GM19239 (cell line): ENCODE data around the gene C6orf15.

ENCODE experiments used
- DNase-seq: peaks from one replicate; pipeline ENCODE4 v3.0.0; 2011; ENCODE audit warnings: low spot score; ENCODE audit not compliant: insufficient read length
- FAIRE-seq: peaks from 2 replicates; lab custom pipeline; 2011; peaks lifted over from hg19 to GRCh38; lab: Jason Lieb, UNC

Gene C6orf15

GRCh38 chr6:31132806-31133205, 20.4 kb upstream of the C6orf15 start:
- FAIRE-seq, result no peak
- DNase-seq, result no peak

GRCh38 chr6:31131595-31131994, 19.2 kb upstream of the C6orf15 start:
- FAIRE-seq (no peak), DNase-seq (no peak)

- FAIRE-seq, result no peak
These were observed 18.4 kb upstream of the C6orf15 start for GRCh38 chr6:31130751-31131150.

GRCh38 chr6:31129130-31129529, 16.8 kb upstream of the C6orf15 start:
- FAIRE-seq (no peak), DNase-seq (no peak)

More at GRCh38 chr6:31130751-31131150, 18.4 kb upstream of the C6orf15 start:
- DNase-seq, result no peak

- DNase-seq (peak; percentile 71), FAIRE-seq (peak; percentile 60)
These were observed 15.8 kb upstream of the C6orf15 start for GRCh38 chr6:31128093-31128676.

GRCh38 chr6:31126396-31127175, 14.2 kb upstream of the C6orf15 start:
- no peak for FAIRE-seq
- DNase-seq, result no peak

- FAIRE-seq (no peak), DNase-seq (no peak)
These were observed 13.4 kb upstream of the C6orf15 start for GRCh38 chr6:31125586-31126363.

- FAIRE-seq, result no peak
- no peak for DNase-seq
These were observed 12.8 kb upstream of the C6orf15 start for GRCh38 chr6:31125162-31125561.

- no peak for FAIRE-seq
- no peak for DNase-seq
These were observed 10.7 kb upstream of the C6orf15 start for GRCh38 chr6:31122791-31123706.

- FAIRE-seq (no peak), DNase-seq (no peak)
These were observed 8.9 kb upstream of the C6orf15 start for GRCh38 chr6:31121131-31121790.

GRCh38 chr6:31120151-31120915, 8.0 kb upstream of the C6orf15 start, which contains the start of gene CDSN:
Gene CDSN, minus strand, starts transcription at chr6:31120446. Its CDS starts 27 bp downstream, at chr6:31120419.
- DNase-seq (no peak), FAIRE-seq (no peak)

GRCh38 chr6:31118178-31118577, 5.8 kb upstream of the C6orf15 start:
- no peak for DNase-seq
- no peak for FAIRE-seq

GRCh38 chr6:31116661-31117385, 4.4 kb upstream of the C6orf15 start:
- no peak for DNase-seq
- no peak for FAIRE-seq

GRCh38 chr6:31115941-31116560, 3.7 kb upstream of the C6orf15 start:
- DNase-seq (no peak), FAIRE-seq (no peak)

- DNase-seq (no peak), FAIRE-seq (no peak)
These were observed 2.8 kb upstream of the C6orf15 start for GRCh38 chr6:31114970-31115849.

- FAIRE-seq (no peak), DNase-seq (no peak)
These were observed 2.1 kb upstream of the C6orf15 start, which contains the start of gene PSORS1C1 for GRCh38 chr6:31114541-31114878. Gene PSORS1C1, plus strand, starts transcription at chr6:31114800. Its CDS starts 14,833 bp downstream, at chr6:31129633.
